HepG2 (cell line): ENCODE results near the gene NAT9. TPM values are rescaled to one million over a fixed set of nuclear protein-coding genes. Genes with fewer than 3 reads are reported as not detected.

Experiments used
- ATAC-seq: fragments of 200-7000 bp; cut with Tn5 transposase; 3 replicates; pipeline ENCODE4 v1.9.1; 2020; ENCODE audit warnings: mild to moderate bottlenecking, moderate library complexity
- BruUV-seq: library from RNA; stranded (reverse); fragments of 400-500 nt; replicated peaks from 2 replicates; lab custom pipeline; 2021; lab: Mats Ljungman, UMichigan
- CTCF ChIA-PET: fragments of 300-600 bp; formaldehyde crosslinking; extraction: SDS; loops from one replicate; lab custom pipeline; 2021; ENCODE audit warnings: low total read pairs, inconsistent platforms, low intra/inter-chr PET ratio; lab: Yijun Ruan, JAX
- POLR2A ChIA-PET: fragments of 350-600 bp; sonication (Branson Sonifier 250); formaldehyde crosslinking; loops from one replicate; lab custom pipeline; 2020; ENCODE audit warnings: antibody characterized with exemption, inconsistent platforms; lab: Yijun Ruan, JAX
- DNase-seq: peaks from one replicate; pipeline ENCODE4 v3.0.0-alpha.2; 2015; ENCODE audit warnings: low spot score
- FAIRE-seq: peaks from 3 replicates; lab custom pipeline; 2011; peaks lifted over from hg19 to GRCh38; lab: Jason Lieb, UNC
- H2AFZ ChIP-seq: one replicate; pipeline ENCODE4 v1.6.1; 2011; ENCODE audit warnings: low read length, inconsistent platforms
- H3K27ac ChIP-seq: fragments of 300-600 bp; 3 replicates; pipeline ENCODE4 v1.8.0; 2011; ENCODE audit warnings: mixed run types, mild to moderate bottlenecking, mixed read lengths, low read length, inconsistent platforms; ENCODE audit not compliant: insufficient read depth; ENCODE audit errors: extremely low read length
- H3K27me3 ChIP-seq, 2 experiments: fragments of 200-600 bp in 1 of 2; 2 replicates in 1 of 2; 3 replicates in 1 of 2; pipeline versions ENCODE4 v1.6.0 to v1.8.0; 2011; ENCODE audit warnings: low read length in 2 of 2, mild to moderate bottlenecking in 2 of 2, moderate library complexity in 2 of 2, inconsistent platforms in 1 of 2; ENCODE audit not compliant: insufficient read depth in 2 of 2, control insufficient read depth in 1 of 2
- H3K36me3 ChIP-seq, 2 experiments: fragments of 200-600 bp in 1 of 2; replicated peaks in 1 of 2; 2 replicates in 1 of 2; 3 replicates in 1 of 2; pipeline versions ENCODE4 v1.5.1 to v1.8.0; 2011; ENCODE audit warnings: low read length in 2 of 2, inconsistent platforms in 1 of 2; ENCODE audit not compliant: insufficient read depth in 2 of 2, control insufficient read depth in 1 of 2
- H3K4me1 ChIP-seq: 2 replicates; pipeline ENCODE4 v1.5.1; 2012; ENCODE audit warnings: low read length, inconsistent platforms; ENCODE audit not compliant: insufficient read depth
- H3K4me2 ChIP-seq: 2 replicates; pipeline ENCODE4 v1.6.0; 2011; ENCODE audit warnings: low read depth, low read length, inconsistent platforms
- H3K4me3 ChIP-seq, 3 experiments: fragments of 200-600 bp in 1 of 3; sonication (generic), shearing (Covaris generic) in 1 of 3; replicated peaks in 1 of 3; 2 replicates each; pipeline ENCODE4 v1.5.1; 2011 to 2016; ENCODE audit warnings: low read length in 3 of 3, inconsistent platforms in 2 of 3, low read depth in 2 of 3, mild to moderate bottlenecking in 2 of 3, control low read depth in 1 of 3, mixed read lengths in 1 of 3; ENCODE audit not compliant: insufficient read depth in 1 of 3
- H3K79me2 ChIP-seq: one replicate; pipeline ENCODE4 v1.6.1; 2011; ENCODE audit warnings: low read length, inconsistent platforms; ENCODE audit not compliant: insufficient read depth
- H3K9ac ChIP-seq: 2 replicates; pipeline ENCODE4 v1.6.0; 2011; ENCODE audit warnings: mild to moderate bottlenecking, low read depth, low read length, inconsistent platforms; ENCODE audit not compliant: insufficient read depth
- H3K9me3 ChIP-seq: 2 replicates; pipeline ENCODE4 v1.5.1; 2012; ENCODE audit warnings: mild to moderate bottlenecking, low read length
- H4K20me1 ChIP-seq: 2 replicates; pipeline ENCODE4 v1.6.0; 2011; ENCODE audit warnings: inconsistent platforms, mild to moderate bottlenecking, low read length, moderate library complexity; ENCODE audit not compliant: insufficient read depth
- BCL6 ChIP-seq: IDR thresholded peaks from 2 replicates; pipeline ENCODE4 v1.6.1; 2016; ENCODE audit warnings: missing genetic modification reagents, missing compliant biosample characterization
- CHD2 ChIP-seq: IDR thresholded peaks from 2 replicates; pipeline ENCODE4 v1.6.1; 2011; ENCODE audit warnings: low read depth, low read length, improper control_type of control experiment
- CHD4 ChIP-seq: fragments of 200-600 bp; sonication (generic); IDR thresholded peaks from 2 replicates; pipeline ENCODE4 v1.7.0; 2017; ENCODE audit warnings: mild to moderate bottlenecking, low read length, borderline replicate concordance
- HNF4A ChIP-seq: sonication (generic); formaldehyde crosslinking; IDR thresholded peaks from 2 replicates; pipeline ENCODE4 v1.4.0; 2020; ENCODE audit warnings: missing genetic modification reagents
- HOXA3 ChIP-seq: sonication (generic); formaldehyde crosslinking; IDR thresholded peaks from 2 replicates; pipeline ENCODE4 v1.5.0; 2020; ENCODE audit warnings: missing genetic modification reagents
- MIER3 ChIP-seq: IDR thresholded peaks from 2 replicates; pipeline ENCODE4 v1.6.1; 2016; ENCODE audit warnings: missing compliant biosample characterization, borderline replicate concordance
- TFDP2 ChIP-seq: sonication (generic); formaldehyde crosslinking; IDR thresholded peaks from 2 replicates; pipeline ENCODE4 v1.4.0; 2020; ENCODE audit warnings: missing genetic modification reagents
- TRIM24 ChIP-seq: sonication (generic); formaldehyde crosslinking; IDR thresholded peaks from 2 replicates; pipeline ENCODE4 v1.8.0; 2022; ENCODE audit warnings: mild to moderate bottlenecking, missing genetic modification reagents
- ZFP41 ChIP-seq: sonication (generic); formaldehyde crosslinking; IDR thresholded peaks from 2 replicates; pipeline ENCODE4 v1.4.0; 2020; ENCODE audit warnings: mild to moderate bottlenecking, missing genetic modification reagents, borderline replicate concordance
- ZNF101 ChIP-seq: sonication (generic); formaldehyde crosslinking; IDR thresholded peaks from 2 replicates; pipeline ENCODE4 v1.4.0; 2020; ENCODE audit warnings: mild to moderate bottlenecking, low read depth, missing genetic modification reagents, borderline replicate concordance
- ZNF263 ChIP-seq: sonication (generic); formaldehyde crosslinking; IDR thresholded peaks from 2 replicates; pipeline ENCODE4 v1.4.0; 2020; ENCODE audit warnings: missing genetic modification reagents
- ZNF562 ChIP-seq: sonication (generic); formaldehyde crosslinking; IDR thresholded peaks from 2 replicates; pipeline ENCODE4 v1.8.0; 2022; ENCODE audit warnings: missing genetic modification reagents, borderline replicate concordance
- ZNF644 ChIP-seq: IDR thresholded peaks from 2 replicates; pipeline ENCODE4 v1.6.1; 2016; ENCODE audit warnings: low read depth
- WGBS: methylation state at CpG from one replicate; pipeline ENCODE4 v1.1.6; 2017; ENCODE audit warnings: low lambda C conversion rate; 5-methylcytosine and 5-hydroxymethylcytosine counted together
- in situ Hi-C: cut with HindIII; loops from 2 replicates; pipeline ENCODE4 v1.10.0; 2017; ENCODE audit warnings: low pct_unique_long_range_greater_than_20kb; ENCODE audit not compliant: extremely low pct_ligation_motif_present
- intact Hi-C: fragments of 100-400 bp; cut with micrococcal nuclease; formaldehyde crosslinking; loops from one replicate; pipeline ENCODE4 v1.10.0; 2022; ENCODE audit not compliant: unreplicated experiment
- polyA plus RNA-seq, 8 experiments: library from polyadenylated mRNA; depleted of rRNA in 3 of 8; stranded (reverse) in 7 of 8; unstranded in 1 of 8; fragments of >200 nt; fragmentation: Illumina TruSeq in 4 of 8; extraction: Trizol in 4 of 8; gene quantifications; 2 replicates each; pipeline versions ENCODE4 v1.2.1 to v1.2.3, GENCODE V29; 2011 to 2016; ENCODE audit warnings: low read depth in 4 of 8, missing spikeins in 1 of 8, mixed read lengths in 1 of 8; ENCODE audit not compliant: insufficient read depth in 1 of 8
- total RNA-seq, 5 experiments: library from RNA; depleted of rRNA; stranded (reverse); fragments of >200 nt; fragmentation: Illumina TruSeq; extraction: Trizol; gene quantifications; 2 replicates each; pipeline ENCODE4 v1.2.3, GENCODE V29; 2016; ENCODE audit warnings: low read depth in 1 of 5
- TF ChIP-seq, protein P1 (sequence below): sonication (generic); formaldehyde crosslinking; conservative IDR thresholded peaks from 2 replicates; pipeline ENCODE4 v1.8.1; 2023; ENCODE audit warnings: missing genetic modification reagents
- TF ChIP-seq, protein P2 (sequence below): sonication (generic); formaldehyde crosslinking; IDR thresholded peaks from 2 replicates; pipeline ENCODE4 v1.4.0; 2020; ENCODE audit warnings: mild to moderate bottlenecking, missing genetic modification reagents
- TF ChIP-seq, protein P3 (sequence below): sonication (generic); formaldehyde crosslinking; IDR thresholded peaks from 2 replicates; pipeline ENCODE4 v1.4.0; 2020; ENCODE audit warnings: missing genetic modification reagents

NAT9 gene
- total and polyA plus RNA-seq, 2 of the 13 experiments (the other 11 are each of a cell fraction or from before 2014, with no cell fraction given), result 39.7 to 44.2 TPM

- peak overlapping the region; percentile 30; the same call in 1 of the 2 replicates for H3K9ac ChIP-seq
- intact Hi-C loops, result no loop called here
- in situ Hi-C loops, result loop anchor here (5.0 kb wide), 1 partner anchor 81 kb away; no protein-coding TSS in a partner anchor
- H3K4me2 ChIP-seq, result peak overlapping the region; percentile 92
- FAIRE-seq (peak; percentile 64), ATAC-seq (peak; percentile 8), DNase-seq (peak; percentile 82)
- ChIA-PET CTCF (interaction anchor here (2.8 kb wide), 1 partner anchor 82 kb away, joined by 22 read pairs; no protein-coding TSS in a partner anchor), POLR2A (interaction anchor here (0.8 to 5.6 kb wide), 12 partner anchors 8 to 311 kb away, joined by 3 to 221 read pairs (median 14); partner anchors contain the start of genes FDXR, HID1 and NAT9)
- H3K27me3 ChIP-seq, result peaks cover 6 to 44% of the 10 kb centered on the region in 2 experiments; a peak in 4 of 5 replicates
- BruUV-seq, result no TSS peak
- H3K36me3 ChIP-seq, result no peaks in the 10 kb centered on the region
- 0% methylated on average over 8 of the region's 16 CpGs for WGBS
- no peak overlapping the region for H3K27ac ChIP-seq
- no peak overlapping the region for H2AFZ ChIP-seq
- H3K79me2 ChIP-seq, result no peaks in the 10 kb centered on the region
- peaks cover 68% of the 10 kb centered on the region for H3K4me1 ChIP-seq
- no peaks in the 10 kb centered on the region for H3K9me3 ChIP-seq
- H4K20me1 ChIP-seq, result no peaks in the 10 kb centered on the region
- H3K4me3 ChIP-seq, result peak overlapping the region; percentile 39 to 78 (median 67)
- TF ChIP-seq HNF4A, result peak; percentile 67; the same call in 1 of the 2 replicates
- no peak for TF ChIP-seq ZNF644
- TF ChIP-seq MIER3 (CRISPR knock-in tag), result peak; percentile 87; the same call in 1 of the 2 replicates
- TF ChIP-seq, protein P1, sequence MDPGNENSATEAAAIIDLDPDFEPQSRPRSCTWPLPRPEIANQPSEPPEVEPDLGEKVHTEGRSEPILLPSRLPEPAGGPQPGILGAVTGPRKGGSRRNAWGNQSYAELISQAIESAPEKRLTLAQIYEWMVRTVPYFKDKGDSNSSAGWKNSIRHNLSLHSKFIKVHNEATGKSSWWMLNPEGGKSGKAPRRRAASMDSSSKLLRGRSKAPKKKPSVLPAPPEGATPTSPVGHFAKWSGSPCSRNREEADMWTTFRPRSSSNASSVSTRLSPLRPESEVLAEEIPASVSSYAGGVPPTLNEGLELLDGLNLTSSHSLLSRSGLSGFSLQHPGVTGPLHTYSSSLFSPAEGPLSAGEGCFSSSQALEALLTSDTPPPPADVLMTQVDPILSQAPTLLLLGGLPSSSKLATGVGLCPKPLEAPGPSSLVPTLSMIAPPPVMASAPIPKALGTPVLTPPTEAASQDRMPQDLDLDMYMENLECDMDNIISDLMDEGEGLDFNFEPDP (CRISPR knock-in tag), result no peak
- TF ChIP-seq CHD2, result no peak
- peak; percentile 81 for TF ChIP-seq ZNF263 (CRISPR knock-in tag)
- TF ChIP-seq ZNF562, result no peak
- no peak for TF ChIP-seq TFDP2
- peak; percentile 75 for TF ChIP-seq BCL6 (CRISPR knock-in tag)
- TF ChIP-seq, protein P2, sequence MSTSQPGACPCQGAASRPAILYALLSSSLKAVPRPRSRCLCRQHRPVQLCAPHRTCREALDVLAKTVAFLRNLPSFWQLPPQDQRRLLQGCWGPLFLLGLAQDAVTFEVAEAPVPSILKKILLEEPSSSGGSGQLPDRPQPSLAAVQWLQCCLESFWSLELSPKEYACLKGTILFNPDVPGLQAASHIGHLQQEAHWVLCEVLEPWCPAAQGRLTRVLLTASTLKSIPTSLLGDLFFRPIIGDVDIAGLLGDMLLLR (CRISPR knock-in tag), result peak; percentile 34; the same call in 1 of the 2 replicates
- TF ChIP-seq HOXA3 (CRISPR knock-in tag), result peak; percentile 73
- TF ChIP-seq ZFP41 (CRISPR knock-in tag), result no peak
- no peak for TF ChIP-seq ZNF101 (CRISPR knock-in tag)
- no peak; the same call in 1 of the 2 replicates for TF ChIP-seq TRIM24
- TF ChIP-seq, protein P3, sequence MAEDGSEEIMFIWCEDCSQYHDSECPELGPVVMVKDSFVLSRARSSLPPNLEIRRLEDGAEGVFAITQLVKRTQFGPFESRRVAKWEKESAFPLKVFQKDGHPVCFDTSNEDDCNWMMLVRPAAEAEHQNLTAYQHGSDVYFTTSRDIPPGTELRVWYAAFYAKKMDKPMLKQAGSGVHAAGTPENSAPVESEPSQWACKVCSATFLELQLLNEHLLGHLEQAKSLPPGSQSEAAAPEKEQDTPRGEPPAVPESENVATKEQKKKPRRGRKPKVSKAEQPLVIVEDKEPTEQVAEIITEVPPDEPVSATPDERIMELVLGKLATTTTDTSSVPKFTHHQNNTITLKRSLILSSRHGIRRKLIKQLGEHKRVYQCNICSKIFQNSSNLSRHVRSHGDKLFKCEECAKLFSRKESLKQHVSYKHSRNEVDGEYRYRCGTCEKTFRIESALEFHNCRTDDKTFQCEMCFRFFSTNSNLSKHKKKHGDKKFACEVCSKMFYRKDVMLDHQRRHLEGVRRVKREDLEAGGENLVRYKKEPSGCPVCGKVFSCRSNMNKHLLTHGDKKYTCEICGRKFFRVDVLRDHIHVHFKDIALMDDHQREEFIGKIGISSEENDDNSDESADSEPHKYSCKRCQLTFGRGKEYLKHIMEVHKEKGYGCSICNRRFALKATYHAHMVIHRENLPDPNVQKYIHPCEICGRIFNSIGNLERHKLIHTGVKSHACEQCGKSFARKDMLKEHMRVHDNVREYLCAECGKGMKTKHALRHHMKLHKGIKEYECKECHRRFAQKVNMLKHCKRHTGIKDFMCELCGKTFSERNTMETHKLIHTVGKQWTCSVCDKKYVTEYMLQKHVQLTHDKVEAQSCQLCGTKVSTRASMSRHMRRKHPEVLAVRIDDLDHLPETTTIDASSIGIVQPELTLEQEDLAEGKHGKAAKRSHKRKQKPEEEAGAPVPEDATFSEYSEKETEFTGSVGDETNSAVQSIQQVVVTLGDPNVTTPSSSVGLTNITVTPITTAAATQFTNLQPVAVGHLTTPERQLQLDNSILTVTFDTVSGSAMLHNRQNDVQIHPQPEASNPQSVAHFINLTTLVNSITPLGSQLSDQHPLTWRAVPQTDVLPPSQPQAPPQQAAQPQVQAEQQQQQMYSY (CRISPR knock-in tag), result no peak
- no peak for TF ChIP-seq CHD4
Measured at GRCh38 chr17:74738051-74738996, 37.8 kb downstream of the NAT9 start.
